ENCODE data around the gene USP17L10. TPM values are rescaled to one million over a fixed set of nuclear protein-coding genes. Genes with fewer than 3 reads are reported as not detected.
"Not testable (repeated sequence)": the region's sequence is repeated elsewhere in the genome, so short reads cannot be mapped to it uniquely, and the experiment has no call there.

USP17L10 gene
- polyA plus RNA-seq (2013) = not detected

DNA sequence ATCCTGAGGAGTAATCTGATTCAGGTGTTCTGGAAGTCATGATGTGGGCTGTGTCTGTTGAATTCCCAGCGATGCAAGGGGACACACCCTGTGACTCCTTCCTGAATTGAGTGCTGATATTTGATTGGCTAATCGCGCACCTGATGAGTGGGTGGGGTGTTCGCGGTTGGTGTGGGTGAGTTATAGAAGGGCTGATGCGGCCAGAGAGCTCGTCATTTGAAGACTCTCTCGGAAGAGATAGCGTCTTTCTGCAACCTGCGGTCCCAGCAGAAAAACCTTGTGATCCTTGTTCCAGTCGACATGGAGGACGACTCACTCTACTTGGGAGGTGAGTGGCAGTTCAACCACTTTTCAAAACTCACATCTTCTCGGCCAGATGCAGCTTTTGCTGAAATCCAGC, at the start of gene USP17L10:
USP17L10 (plus strand) TSS at position 301 of the 400 bp plus-strand sequence; CDS start at position 301, 0 bp downstream.
- no CpG with 5 or more reads among the region's 13 CpGs for WGBS (ENCODE audit: insufficient coverage)
- DNase-seq; H3K9me3 ChIP-seq (ENCODE audit: control extremely low read depth in 1 of 5, control insufficient read depth in 4 of 5, insufficient read depth in 2 of 5, low read depth in 1 of 5, low read length in 4 of 5); CTCF ChIA-PET; H3K27ac ChIP-seq (ENCODE audit: insufficient read depth in 1 of 2, low read depth in 1 of 2, low read length in 2 of 2, poor library complexity in 1 of 2, severe bottlenecking in 2 of 2); H3K4me1 ChIP-seq (ENCODE audit: control extremely low read depth in 1 of 4, control insufficient read depth in 4 of 4, insufficient read depth in 4 of 4, low read length in 3 of 4); H3K36me3 ChIP-seq (ENCODE audit: control insufficient read depth in 4 of 4, insufficient read depth in 4 of 4, low read length in 3 of 4); H3K4me3 ChIP-seq (ENCODE audit: control insufficient read depth in 1 of 7, extremely low read depth in 1 of 7, insufficient read depth in 4 of 7, low read depth in 2 of 7, low read length in 6 of 7); H3K27me3 ChIP-seq (replicated peaks in 2 of 5; ENCODE audit: control insufficient read depth in 4 of 5, insufficient read depth in 5 of 5, low read length in 4 of 5); POLR2A ChIA-PET: not testable (repeated sequence)

- DNase-seq; H3K36me3 ChIP-seq (ENCODE audit: control insufficient read depth in 4 of 4, insufficient read depth in 4 of 4, low read length in 3 of 4); POLR2A ChIA-PET; H3K27me3 ChIP-seq (replicated peaks in 2 of 5; ENCODE audit: control insufficient read depth in 4 of 5, insufficient read depth in 5 of 5, low read length in 4 of 5); H3K4me1 ChIP-seq (ENCODE audit: control extremely low read depth in 1 of 4, control insufficient read depth in 4 of 4, insufficient read depth in 4 of 4, low read length in 3 of 4); H3K27ac ChIP-seq (ENCODE audit: insufficient read depth in 1 of 2, low read depth in 1 of 2, low read length in 2 of 2, poor library complexity in 1 of 2, severe bottlenecking in 2 of 2); H3K9me3 ChIP-seq (ENCODE audit: control extremely low read depth in 1 of 5, control insufficient read depth in 4 of 5, insufficient read depth in 2 of 5, low read depth in 1 of 5, low read length in 4 of 5); CTCF ChIA-PET; H3K4me3 ChIP-seq (ENCODE audit: control insufficient read depth in 1 of 7, extremely low read depth in 1 of 7, insufficient read depth in 4 of 7, low read depth in 2 of 7, low read length in 6 of 7): not testable (repeated sequence)
- no CpG with 5 or more reads among the region's 8 CpGs for WGBS (ENCODE audit: insufficient coverage)
These were observed 44.5 kb upstream of the USP17L10 start for GRCh38 chr4:9165990-9166389.

DNA sequence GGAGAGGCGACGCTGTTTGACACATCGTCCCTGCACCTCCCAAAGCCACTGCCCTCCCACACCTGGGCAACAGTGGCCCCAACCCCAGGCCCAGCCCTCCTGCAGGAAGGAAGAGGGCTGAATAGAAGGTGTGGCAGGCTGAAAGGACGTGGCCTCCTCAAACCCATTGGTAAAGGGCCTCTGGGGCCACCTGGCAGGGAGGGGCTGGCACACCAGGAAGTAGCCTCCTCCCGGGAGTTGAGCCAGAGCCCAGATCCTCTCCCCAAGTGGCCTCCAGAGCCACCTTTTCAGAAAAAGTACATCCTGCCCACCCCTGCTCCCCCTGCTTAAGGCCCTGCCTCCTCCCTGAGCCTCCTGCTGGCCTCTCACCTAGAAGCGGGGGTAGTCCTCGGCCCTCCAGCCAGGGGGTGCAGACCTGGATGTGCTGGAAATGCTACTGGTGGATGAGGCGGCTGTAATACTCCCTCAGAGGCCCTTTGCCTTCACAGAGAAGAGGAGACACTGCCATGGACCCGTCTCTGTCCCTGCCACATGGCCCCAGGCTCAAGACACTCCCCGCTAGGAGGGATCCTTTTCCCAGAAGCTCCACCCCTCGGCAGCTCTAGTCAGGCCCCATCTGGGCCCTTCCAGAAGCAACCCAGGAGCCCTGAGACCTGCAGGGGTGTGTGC, 40.5 kb upstream of the USP17L10 start, which contains the start of gene FAM90A26:
FAM90A26 (plus strand) TSS at position 619 of the 669 bp plus-strand sequence. CDS start 2,764 bp downstream, outside the sequence.
- POLR2A ChIA-PET, CTCF ChIA-PET: not testable (repeated sequence)
- WGBS (ENCODE audit: insufficient coverage) = no CpG with 5 or more reads among the region's 11 CpGs

DNA sequence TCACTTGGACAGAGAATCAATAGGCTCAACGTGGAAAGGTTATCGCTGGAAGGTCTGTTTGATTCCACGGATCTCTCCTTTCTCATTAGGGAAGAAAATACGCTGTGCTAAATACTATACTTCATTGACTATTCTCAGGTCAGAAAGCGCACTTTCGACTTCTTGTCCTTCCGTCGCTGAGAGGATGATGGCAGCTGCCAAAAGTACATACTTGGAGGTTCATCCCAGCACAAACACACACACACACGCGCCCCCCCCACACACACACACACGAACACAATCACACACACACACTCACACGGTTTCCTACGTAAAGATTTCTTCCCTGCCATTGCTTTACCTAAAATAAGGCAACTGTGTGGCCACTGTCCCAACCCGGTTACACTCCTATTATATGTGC, 4.2 kb downstream of the USP17L10 start:
- H3K36me3 ChIP-seq (ENCODE audit: control insufficient read depth in 4 of 4, insufficient read depth in 4 of 4, low read length in 3 of 4); H3K9me3 ChIP-seq (ENCODE audit: control extremely low read depth in 1 of 5, control insufficient read depth in 4 of 5, insufficient read depth in 2 of 5, low read depth in 1 of 5, low read length in 4 of 5); H3K4me3 ChIP-seq (ENCODE audit: control insufficient read depth in 1 of 7, extremely low read depth in 1 of 7, insufficient read depth in 4 of 7, low read depth in 2 of 7, low read length in 6 of 7); DNase-seq; POLR2A ChIA-PET; H3K27me3 ChIP-seq (replicated peaks in 2 of 5; ENCODE audit: control insufficient read depth in 4 of 5, insufficient read depth in 5 of 5, low read length in 4 of 5); CTCF ChIA-PET; H3K4me1 ChIP-seq (ENCODE audit: control extremely low read depth in 1 of 4, control insufficient read depth in 4 of 4, insufficient read depth in 4 of 4, low read length in 3 of 4); H3K27ac ChIP-seq (ENCODE audit: insufficient read depth in 1 of 2, low read depth in 1 of 2, low read length in 2 of 2, poor library complexity in 1 of 2, severe bottlenecking in 2 of 2): not testable (repeated sequence)
- WGBS (ENCODE audit: insufficient coverage) = 91% methylated on average over 8 of the region's 14 CpGs

More for the DNA sequence above, 40.5 kb upstream of the USP17L10 start, which contains the start of gene FAM90A26:
- H3K27ac ChIP-seq (ENCODE audit: insufficient read depth in 1 of 2, low read depth in 1 of 2, low read length in 2 of 2, poor library complexity in 1 of 2, severe bottlenecking in 2 of 2); H3K9me3 ChIP-seq (ENCODE audit: control extremely low read depth in 1 of 5, control insufficient read depth in 4 of 5, insufficient read depth in 2 of 5, low read depth in 1 of 5, low read length in 4 of 5); H3K4me1 ChIP-seq (ENCODE audit: control extremely low read depth in 1 of 4, control insufficient read depth in 4 of 4, insufficient read depth in 4 of 4, low read length in 3 of 4); H3K36me3 ChIP-seq (ENCODE audit: control insufficient read depth in 4 of 4, insufficient read depth in 4 of 4, low read length in 3 of 4); H3K4me3 ChIP-seq (ENCODE audit: control insufficient read depth in 1 of 7, extremely low read depth in 1 of 7, insufficient read depth in 4 of 7, low read depth in 2 of 7, low read length in 6 of 7); DNase-seq; H3K27me3 ChIP-seq (replicated peaks in 2 of 5; ENCODE audit: control insufficient read depth in 4 of 5, insufficient read depth in 5 of 5, low read length in 4 of 5): not testable (repeated sequence)

DNA sequence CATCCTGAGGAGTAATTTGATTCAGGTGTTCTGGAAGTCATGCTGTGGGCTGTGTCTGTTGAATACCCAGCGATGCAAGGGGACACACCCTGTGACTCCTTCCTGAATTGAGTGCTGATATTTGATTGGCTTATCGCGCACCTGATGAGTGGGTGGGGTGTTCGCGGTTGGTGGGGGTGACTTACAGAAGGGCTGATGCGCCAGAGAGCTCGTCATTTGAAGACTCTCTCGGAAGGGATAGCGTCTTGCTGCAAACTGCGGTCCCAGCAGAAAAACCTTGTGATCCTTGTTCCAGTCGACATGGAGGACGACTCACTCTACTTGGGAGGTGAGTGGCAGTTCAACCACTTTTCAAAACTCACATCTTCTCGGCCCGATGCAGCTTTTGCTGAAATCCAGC, 4.6 kb downstream of the USP17L10 start, which contains the start of gene USP17L11:
USP17L11 (plus strand) TSS at position 301 of the 400 bp plus-strand sequence; CDS start at position 301, 0 bp downstream.
- H3K27me3 ChIP-seq (replicated peaks in 2 of 5; ENCODE audit: control insufficient read depth in 4 of 5, insufficient read depth in 5 of 5, low read length in 4 of 5); DNase-seq; H3K4me1 ChIP-seq (ENCODE audit: control extremely low read depth in 1 of 4, control insufficient read depth in 4 of 4, insufficient read depth in 4 of 4, low read length in 3 of 4); H3K27ac ChIP-seq (ENCODE audit: insufficient read depth in 1 of 2, low read depth in 1 of 2, low read length in 2 of 2, poor library complexity in 1 of 2, severe bottlenecking in 2 of 2); H3K4me3 ChIP-seq (ENCODE audit: control insufficient read depth in 1 of 7, extremely low read depth in 1 of 7, insufficient read depth in 4 of 7, low read depth in 2 of 7, low read length in 6 of 7); POLR2A ChIA-PET; H3K9me3 ChIP-seq (ENCODE audit: control extremely low read depth in 1 of 5, control insufficient read depth in 4 of 5, insufficient read depth in 2 of 5, low read depth in 1 of 5, low read length in 4 of 5); CTCF ChIA-PET; H3K36me3 ChIP-seq (ENCODE audit: control insufficient read depth in 4 of 4, insufficient read depth in 4 of 4, low read length in 3 of 4): not testable (repeated sequence)
- WGBS (ENCODE audit: insufficient coverage) = no CpG with 5 or more reads among the region's 14 CpGs

DNA sequence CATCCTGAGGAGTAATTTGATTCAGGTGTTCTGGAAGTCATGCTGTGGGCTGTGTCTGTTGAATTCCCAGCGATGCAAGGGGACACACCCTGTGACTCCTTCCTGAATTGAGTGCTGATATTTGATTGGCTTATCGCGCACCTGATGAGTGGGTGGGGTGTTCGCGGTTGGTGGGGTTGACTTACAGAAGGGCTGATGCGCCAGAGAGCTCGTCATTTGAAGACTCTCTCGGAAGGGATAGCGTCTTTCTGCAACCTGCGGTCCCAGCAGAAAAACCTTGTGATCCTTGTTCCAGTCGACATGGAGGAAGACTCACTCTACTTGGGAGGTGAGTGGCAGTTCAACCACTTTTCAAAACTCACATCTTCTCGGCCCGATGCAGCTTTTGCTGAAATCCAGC, 9.4 kb downstream of the USP17L10 start, which contains the start of gene USP17L12:
USP17L12 (plus strand) TSS at position 301 of the 400 bp plus-strand sequence; CDS start at position 301, 0 bp downstream.
- DNase-seq; H3K4me1 ChIP-seq (ENCODE audit: control extremely low read depth in 1 of 4, control insufficient read depth in 4 of 4, insufficient read depth in 4 of 4, low read length in 3 of 4); H3K27me3 ChIP-seq (replicated peaks in 2 of 5; ENCODE audit: control insufficient read depth in 4 of 5, insufficient read depth in 5 of 5, low read length in 4 of 5); H3K27ac ChIP-seq (ENCODE audit: insufficient read depth in 1 of 2, low read depth in 1 of 2, low read length in 2 of 2, poor library complexity in 1 of 2, severe bottlenecking in 2 of 2); CTCF ChIA-PET; H3K4me3 ChIP-seq (ENCODE audit: control insufficient read depth in 1 of 7, extremely low read depth in 1 of 7, insufficient read depth in 4 of 7, low read depth in 2 of 7, low read length in 6 of 7); H3K36me3 ChIP-seq (ENCODE audit: control insufficient read depth in 4 of 4, insufficient read depth in 4 of 4, low read length in 3 of 4); H3K9me3 ChIP-seq (ENCODE audit: control extremely low read depth in 1 of 5, control insufficient read depth in 4 of 5, insufficient read depth in 2 of 5, low read depth in 1 of 5, low read length in 4 of 5); POLR2A ChIA-PET: not testable (repeated sequence)
- WGBS (ENCODE audit: insufficient coverage) = no CpG with 5 or more reads among the region's 13 CpGs

DNA sequence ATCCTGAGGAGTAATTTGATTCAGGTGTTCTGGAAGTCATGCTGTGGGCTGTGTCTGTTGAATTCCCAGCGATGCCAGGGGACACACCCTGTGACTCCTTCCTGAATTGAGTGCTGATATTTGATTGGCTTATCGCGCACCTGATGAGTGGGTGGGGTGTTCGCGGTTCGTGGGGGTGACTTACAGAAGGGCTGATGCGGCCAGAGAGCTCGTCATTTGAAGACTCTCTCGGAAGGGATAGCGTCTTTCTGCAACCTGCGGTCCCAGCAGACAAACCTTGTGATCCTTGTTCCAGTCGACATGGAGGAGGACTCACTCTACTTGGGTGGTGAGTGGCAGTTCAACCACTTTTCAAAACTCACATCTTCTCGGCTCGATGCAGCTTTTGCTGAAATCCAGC, 14.1 kb downstream of the USP17L10 start, which contains the start of gene USP17L13:
USP17L13 (plus strand) TSS at position 301 of the 400 bp plus-strand sequence; CDS start at position 301, 0 bp downstream.
- POLR2A ChIA-PET; H3K27me3 ChIP-seq (replicated peaks in 2 of 5; ENCODE audit: control insufficient read depth in 4 of 5, insufficient read depth in 5 of 5, low read length in 4 of 5): not testable (repeated sequence)

More for the DNA sequence above, 14.1 kb downstream of the USP17L10 start, which contains the start of gene USP17L13:
- WGBS (ENCODE audit: insufficient coverage) = no CpG with 5 or more reads among the region's 14 CpGs
- H3K36me3 ChIP-seq (ENCODE audit: control insufficient read depth in 4 of 4, insufficient read depth in 4 of 4, low read length in 3 of 4); DNase-seq; CTCF ChIA-PET; H3K27ac ChIP-seq (ENCODE audit: insufficient read depth in 1 of 2, low read depth in 1 of 2, low read length in 2 of 2, poor library complexity in 1 of 2, severe bottlenecking in 2 of 2); H3K9me3 ChIP-seq (ENCODE audit: control extremely low read depth in 1 of 5, control insufficient read depth in 4 of 5, insufficient read depth in 2 of 5, low read depth in 1 of 5, low read length in 4 of 5); H3K4me1 ChIP-seq (ENCODE audit: control extremely low read depth in 1 of 4, control insufficient read depth in 4 of 4, insufficient read depth in 4 of 4, low read length in 3 of 4); H3K4me3 ChIP-seq (ENCODE audit: control insufficient read depth in 1 of 7, extremely low read depth in 1 of 7, insufficient read depth in 4 of 7, low read depth in 2 of 7, low read length in 6 of 7): not testable (repeated sequence)

Measured in common myeloid progenitor, CD34-positive (primary cell).